ENCODE measurements around the gene TEX29.

GRCh38 chr13:111280226-111280625 lies 40.2 kb upstream of the TEX29 start:
- TF ChIP-seq CTCF (IDR thresholded peaks at IDR 0.05) (no peak), POLR2A (IDR thresholded peaks at IDR 0.05) (no peak)
